NCI-H2196 treated with DMSO at 0.1 percent for 48 hours (cell line): ENCODE measurements around the gene CFTR.
A peak's percentile ranks its signal among the peaks of the same experiment; 100 is the strongest.

Experiments used
- DNase-seq: peaks from one replicate; lab custom pipeline; 2025; ENCODE audit not compliant: unreplicated experiment; lab: John Stamatoyannopoulos, UW

The CFTR gene

DNA sequence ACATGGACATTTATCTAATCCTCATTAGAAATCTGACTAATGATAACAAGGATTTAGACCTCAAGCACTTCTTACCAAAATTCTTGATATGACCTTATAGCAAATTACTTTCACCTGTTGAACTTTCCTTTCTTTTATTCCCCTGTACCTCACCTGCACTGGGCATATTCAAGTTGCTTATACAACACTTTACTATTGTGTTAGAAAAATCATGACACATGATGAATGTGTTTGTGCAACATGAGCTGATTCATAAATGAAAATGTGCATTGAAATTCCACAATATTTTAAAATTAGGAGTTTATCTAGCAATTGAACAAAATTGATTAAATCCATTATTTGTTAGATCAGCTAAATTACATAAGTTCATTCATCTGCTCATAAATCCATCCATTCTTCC, 160.6 kb downstream of the CFTR start:
- DNase-seq: no peak

DNA sequence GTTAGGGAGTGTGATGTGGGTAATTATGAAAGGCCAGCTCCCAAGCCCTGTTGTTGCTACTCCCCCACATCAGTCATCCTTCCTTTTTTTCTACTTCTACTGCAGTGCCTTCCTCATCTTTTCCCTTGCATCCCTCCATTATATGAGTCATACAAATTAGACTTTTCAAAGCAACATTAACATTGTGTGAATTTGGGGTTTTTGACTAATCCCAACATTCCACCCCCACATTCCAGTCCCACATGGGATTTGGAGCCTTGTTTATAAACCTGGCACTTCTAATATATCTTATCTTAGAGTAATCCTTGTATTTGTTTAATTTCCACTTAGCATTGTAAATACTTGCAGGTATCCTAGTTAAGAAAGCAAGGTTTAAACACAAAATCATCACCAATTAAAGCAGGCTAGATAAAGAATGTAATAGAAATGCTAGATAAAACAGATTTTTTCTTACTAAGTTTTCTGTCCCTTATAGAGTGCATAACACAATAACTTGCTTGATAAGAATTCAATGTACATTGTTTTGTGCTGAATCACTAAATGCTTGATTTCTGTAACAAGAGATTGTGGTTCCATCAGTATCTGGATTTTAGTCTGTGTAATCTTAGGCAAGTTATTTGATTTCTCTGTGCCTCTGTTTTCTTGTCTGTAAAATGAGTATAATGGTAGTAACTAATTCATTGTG, 165.8 kb downstream of the CFTR start:
- no peak for DNase-seq

DNA sequence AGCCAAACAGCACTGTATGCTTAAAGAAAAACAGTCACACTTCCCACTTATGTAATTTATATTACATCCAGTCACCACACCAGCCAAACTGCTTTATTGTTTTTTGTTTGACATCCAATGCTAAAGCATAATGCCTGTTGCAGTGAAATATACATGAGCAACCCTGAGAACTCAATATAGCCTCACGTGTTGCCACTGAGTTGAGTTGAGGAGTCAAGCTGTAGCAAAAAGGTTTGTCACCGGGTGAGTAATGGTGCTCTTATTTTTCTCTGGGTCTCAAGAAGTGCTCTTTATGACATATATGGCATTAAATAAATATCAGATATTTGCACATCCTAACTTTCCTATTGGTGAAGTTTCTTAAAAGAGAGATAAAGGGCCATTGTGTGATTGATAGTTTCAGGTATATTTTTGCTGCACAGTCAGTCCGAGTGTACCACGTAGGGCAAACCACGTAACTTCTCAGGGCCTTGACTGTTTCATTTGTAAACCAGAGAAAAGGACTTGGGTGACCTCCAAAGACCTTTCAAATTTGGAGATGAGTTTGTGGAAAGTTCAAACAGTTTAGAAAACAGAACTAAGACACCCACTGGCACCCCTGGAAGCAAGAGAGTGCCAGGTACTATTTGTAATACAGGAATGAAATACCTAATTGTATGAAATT, 168.5 kb downstream of the CFTR start:
- DNase-seq: no peak

DNA sequence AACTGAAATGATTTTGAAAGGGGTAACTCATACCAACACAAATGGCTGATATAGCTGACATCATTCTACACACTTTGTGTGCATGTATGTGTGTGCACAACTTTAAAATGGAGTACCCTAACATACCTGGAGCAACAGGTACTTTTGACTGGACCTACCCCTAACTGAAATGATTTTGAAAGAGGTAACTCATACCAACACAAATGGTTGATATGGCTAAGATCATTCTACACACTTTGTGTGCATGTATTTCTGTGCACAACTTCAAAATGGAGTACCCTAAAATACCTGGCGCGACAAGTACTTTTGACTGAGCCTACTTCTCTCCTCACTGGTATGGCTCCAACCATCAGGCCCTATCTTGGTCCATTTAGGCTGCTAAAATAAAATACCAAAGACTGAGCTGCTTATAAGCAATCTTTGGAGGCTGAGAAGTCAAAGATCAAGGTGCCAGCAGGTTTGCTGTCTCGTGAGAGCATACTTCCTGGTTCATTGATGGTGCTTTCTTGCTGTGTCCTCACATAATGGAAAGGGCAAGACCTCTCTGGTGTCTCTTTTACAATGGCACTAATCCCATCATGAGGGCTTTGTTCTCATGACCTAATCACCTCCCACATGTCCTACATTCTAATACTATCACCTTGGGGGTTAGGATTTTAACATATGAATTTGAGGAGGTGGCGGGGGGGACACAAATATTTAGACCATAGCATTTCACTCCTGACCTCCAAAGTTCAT, 173.3 kb downstream of the CFTR start:
- DNase-seq: no peak

DNA sequence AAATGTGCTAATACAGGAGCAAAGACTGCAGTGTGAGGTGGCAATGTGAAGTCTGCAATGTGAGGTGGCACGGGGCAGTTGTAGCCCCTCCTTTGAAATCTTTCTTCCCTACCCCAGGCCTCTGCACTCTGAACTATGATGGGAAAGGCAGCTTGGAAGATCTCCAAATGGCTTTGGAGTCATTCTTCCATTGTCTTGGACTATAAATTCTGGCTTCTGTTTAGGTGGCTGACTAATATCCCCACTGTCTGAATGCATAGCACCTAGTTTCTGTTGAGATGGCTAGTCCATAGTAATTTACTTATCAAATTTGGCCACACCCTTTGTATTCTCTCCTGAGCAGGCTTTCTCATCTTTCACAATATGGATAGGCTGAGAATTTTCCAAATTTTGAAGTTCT, 175.0 kb downstream of the CFTR start:
- no peak for DNase-seq

DNA sequence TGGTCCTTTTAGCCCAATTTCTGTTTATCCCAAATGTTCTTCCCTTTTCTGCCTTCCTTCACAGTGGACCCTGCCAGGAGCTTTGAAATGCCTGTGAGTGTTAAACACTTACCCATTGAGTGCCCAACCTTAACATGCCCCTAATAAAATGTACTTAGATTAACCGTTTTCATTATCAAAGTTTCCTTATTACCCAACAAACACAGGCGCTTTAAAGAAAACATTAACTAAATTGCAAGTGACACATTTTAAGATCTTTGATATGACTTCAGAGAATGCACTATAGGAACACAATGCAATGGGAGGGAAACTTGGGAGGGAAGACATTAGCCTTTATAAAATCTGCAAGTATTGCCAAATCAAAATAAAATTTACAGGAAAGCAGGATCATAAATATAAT, 177.0 kb downstream of the CFTR start:
- no peak for DNase-seq

DNA sequence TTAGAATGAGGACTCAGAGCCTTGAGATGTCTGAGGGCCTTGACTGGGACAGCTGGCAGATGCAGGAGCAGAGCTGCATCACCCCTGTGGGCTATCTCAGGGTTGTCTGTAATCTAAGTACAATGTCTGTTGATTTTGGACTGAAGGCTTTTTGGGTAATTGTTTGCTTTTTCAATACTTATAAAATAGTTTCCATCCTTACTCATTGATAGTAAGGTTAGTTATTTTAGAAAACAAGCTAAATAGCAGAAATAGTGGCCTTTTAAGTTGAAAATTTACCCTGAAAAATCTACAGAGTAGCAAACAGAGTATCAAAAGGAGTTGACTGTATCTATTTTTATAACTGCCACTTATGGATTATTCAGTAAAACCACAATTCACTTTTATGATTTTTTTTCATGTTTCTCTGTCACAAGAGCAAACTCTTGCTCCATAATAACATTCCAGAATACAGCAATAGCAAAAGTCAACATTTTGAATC, 179.7 kb downstream of the CFTR start:
- DNase-seq: no peak

DNA sequence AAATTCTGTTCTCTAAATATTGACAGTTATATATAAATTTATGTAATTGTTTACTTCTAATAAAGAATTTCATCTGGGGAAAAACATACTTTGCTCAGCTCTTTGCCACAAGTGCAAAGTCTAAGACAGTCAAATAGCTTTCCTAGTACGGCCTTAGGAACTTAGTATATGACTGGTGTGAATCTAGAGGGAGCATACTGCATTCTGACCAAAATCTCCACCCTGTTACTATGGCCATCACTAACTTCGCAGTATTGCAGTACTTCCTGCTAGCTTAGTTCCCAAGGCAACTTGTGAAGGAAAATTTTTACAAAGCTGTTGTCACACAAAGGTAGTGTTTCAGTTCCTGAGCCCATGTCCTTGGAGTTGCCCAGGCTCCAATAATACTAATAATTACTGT, 181.5 kb downstream of the CFTR start:
- no peak for DNase-seq

DNA sequence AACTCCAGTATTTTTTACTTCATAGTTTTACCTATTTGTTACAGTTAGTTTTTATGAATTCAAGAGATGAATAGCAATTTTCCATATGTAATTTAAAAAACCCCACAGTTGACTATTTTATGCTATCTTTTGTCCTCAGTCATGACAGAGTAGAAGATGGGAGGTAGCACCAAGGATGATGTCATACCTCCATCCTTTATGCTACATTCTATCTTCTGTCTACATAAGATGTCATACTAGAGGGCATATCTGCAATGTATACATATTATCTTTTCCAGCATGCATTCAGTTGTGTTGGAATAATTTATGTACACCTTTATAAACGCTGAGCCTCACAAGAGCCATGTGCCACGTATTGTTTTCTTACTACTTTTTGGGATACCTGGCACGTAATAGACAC, 184.2 kb downstream of the CFTR start:
- DNase-seq: no peak

DNA sequence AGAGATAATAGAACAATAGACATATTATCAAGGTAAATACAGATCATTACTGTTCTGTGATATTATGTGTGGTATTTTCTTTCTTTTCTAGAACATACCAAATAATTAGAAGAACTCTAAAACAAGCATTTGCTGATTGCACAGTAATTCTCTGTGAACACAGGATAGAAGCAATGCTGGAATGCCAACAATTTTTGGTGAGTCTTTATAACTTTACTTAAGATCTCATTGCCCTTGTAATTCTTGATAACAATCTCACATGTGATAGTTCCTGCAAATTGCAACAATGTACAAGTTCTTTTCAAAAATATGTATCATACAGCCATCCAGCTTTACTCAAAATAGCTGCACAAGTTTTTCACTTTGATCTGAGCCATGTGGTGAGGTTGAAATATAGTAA, 185.5 kb downstream of the CFTR start:
- no peak for DNase-seq

DNA sequence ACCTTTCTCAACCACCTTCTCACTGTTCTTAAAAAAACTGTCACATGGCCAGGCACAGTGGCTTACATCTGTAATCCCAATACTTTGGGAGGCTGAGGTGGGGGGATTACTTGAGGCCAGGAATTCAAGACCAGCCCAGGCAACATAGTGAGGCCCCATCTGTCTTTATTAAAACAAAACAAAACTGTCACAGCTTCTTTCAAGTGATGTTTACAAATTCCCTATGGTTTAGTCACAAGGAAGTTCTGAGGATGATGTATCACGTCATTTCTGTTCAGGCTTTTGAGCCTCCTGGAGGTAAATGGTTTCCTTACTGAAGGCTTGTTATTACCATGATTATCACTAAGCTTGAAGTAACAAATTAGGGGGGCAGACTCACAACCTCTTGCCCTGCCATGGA, 186.2 kb downstream of the CFTR start:
- DNase-seq: no peak

DNA sequence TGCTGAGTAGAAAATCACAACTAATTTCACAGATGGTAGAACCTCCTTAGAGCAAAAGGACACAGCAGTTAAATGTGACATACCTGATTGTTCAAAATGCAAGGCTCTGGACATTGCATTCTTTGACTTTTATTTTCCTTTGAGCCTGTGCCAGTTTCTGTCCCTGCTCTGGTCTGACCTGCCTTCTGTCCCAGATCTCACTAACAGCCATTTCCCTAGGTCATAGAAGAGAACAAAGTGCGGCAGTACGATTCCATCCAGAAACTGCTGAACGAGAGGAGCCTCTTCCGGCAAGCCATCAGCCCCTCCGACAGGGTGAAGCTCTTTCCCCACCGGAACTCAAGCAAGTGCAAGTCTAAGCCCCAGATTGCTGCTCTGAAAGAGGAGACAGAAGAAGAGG, 186.9 kb downstream of the CFTR start:
- no peak for DNase-seq

DNA sequence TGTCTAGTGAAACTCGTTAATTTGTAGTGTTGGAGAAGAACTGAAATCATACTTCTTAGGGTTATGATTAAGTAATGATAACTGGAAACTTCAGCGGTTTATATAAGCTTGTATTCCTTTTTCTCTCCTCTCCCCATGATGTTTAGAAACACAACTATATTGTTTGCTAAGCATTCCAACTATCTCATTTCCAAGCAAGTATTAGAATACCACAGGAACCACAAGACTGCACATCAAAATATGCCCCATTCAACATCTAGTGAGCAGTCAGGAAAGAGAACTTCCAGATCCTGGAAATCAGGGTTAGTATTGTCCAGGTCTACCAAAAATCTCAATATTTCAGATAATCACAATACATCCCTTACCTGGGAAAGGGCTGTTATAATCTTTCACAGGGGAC, 187.6 kb downstream of the CFTR start:
- DNase-seq: no peak

DNA sequence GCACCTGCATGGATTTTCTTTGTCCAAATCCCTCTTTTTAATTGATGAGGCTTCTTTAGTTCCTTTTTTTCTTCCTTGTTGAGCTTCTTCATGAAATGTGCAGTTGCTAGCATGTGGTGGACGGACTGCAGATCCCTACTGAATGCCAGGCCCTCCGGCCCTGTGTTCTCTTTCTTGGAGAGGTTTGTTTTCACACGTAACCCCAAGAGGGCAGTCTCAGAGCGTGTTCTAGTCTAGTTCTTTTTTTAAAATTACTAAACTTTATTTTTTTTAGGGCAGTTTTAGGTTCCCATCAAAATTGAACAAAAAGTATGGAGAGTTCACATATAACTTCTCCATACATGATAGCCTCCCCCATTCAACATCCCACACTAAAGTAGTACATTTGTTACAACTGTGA, 190.0 kb downstream of the CFTR start:
- DNase-seq: no peak

DNA sequence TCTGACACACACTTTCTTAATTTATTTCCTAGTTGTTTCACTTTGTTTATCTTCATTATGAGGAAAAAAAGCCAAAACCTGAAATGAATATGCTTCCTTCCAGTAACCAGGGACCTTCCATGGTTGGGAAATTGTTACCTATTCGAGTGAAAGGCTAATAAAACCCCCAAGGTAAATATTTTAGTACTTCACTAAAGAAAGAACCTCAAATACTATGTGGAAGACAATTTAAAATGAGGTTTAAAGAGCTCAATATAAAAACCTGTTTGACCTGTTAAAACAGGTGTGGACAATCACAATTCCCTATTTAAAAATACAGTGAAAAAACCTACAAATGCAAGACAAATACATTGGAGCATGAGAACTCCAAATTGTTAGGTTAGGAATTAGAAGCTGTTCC, 192.6 kb downstream of the CFTR start:
- DNase-seq: no peak

DNA sequence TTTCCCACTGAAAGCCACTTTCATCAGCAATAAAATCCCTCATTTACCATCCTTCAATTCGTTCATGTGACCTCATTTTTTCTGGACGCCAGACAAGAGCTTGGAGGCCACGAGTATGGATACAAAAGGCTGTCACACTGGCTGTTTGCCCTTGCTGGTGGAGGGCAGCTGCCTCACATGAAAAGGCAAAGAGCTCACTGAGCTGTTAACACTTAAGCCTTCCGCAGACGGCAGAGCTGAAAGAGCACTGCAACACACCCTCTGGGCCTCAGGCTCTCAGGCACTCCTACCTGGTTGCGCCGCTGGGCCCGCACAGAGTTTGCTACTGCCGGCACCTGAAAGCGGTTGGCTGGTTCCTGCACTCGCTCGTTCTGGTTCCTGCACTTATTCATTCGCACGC, 193.5 kb downstream of the CFTR start:
- DNase-seq: peak; percentile 68

DNA sequence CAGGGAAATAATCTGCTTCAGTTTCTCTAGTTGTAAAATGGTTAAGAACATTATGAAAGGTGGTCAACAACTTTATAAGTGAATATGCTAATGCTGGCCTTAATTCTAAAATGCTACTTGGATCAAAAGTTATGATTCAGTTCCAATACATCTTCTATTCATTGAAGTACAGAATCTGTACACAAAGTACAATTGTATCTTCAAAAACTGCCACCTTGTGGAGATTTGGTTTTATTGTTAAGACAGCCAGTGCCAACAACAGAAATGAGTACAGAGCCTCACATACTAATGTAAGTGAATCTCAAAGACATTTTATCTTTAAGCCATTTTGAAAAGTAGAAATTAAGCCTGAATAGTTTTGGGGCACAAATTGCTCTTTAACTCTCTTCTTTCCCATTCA, 194.0 kb downstream of the CFTR start:
- DNase-seq: peak; percentile 46

DNA sequence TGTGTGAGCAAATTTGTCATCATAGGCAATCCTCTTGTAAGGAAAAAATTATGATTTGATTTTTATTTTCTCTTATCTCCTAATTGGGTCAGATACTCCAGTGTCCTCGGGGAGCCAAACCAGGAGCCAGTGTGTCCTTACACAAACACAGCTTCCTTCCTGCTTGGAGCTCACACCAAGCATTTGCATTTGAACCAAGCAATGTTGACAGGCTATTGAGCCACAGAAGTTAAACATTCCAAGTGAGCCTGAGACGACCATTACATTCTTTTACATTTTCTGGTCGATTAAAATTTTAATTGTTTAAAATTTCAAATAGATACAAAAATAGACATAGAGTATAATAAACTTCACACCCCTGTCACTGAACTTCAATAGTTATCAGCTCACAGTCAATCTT, 194.8 kb downstream of the CFTR start:
- no peak for DNase-seq

DNA sequence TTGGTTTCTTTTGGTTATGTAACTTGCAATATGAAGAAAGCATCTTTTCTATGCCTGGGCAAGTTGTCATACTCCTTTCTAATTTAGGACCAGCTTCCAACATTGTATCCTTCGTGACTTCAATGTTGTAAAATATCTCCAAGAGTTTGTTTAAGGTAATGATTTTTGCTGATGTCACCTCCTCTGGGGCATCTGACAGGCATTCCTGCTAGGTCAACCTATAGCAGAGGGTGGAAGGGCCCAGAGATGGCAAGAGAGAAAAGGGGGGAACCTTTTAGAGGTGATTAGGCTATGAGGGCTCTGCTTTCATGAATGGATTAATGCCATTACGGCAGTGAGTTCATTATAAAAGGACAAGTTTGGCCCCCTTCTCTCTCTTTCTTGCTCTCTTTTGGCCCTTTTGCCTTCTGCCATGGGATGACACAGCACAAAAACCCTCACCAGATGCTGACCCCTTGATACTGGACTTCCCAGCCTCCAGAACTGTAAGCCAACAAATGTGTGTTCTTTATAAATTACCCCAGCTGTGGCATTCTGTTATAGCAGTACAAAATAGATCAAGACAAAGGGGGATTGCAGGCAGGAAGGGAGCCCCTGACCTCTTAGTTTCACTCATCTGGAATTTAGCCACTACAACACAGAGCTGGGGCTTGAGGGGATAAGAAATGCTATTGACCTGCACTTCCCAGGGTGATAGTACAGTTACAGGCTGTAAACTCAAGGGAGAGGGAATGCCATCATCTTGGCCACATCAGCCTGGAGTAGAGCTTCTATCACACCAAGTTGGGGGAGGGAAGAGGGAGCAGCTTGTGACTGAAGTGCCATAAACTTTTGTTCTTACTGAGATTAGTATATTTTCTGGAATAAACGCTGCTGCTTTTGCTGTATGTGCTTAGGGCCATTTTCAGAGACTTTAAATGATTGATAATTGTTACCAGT, 195.9 kb downstream of the CFTR start:
- no peak for DNase-seq

DNA sequence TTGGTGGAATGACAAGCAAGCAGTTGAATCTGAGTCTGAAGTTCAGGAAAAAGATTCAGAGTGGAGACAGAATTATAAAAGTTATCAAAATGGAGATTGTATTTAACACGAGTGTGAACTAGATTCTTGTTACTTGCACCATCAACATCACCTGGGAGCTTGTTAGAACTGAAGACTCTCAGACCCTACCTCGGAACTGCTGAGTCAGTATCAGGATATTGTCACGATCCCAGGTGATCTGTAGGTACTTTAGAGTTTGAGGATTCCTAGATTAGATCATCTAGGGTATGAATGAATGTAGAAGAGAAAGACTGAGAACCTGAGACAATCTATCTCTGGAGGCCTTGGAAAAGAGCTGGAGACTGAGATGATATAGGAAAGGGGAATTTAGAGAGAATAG, 199.3 kb downstream of the CFTR start:
- DNase-seq: no peak

DNA sequence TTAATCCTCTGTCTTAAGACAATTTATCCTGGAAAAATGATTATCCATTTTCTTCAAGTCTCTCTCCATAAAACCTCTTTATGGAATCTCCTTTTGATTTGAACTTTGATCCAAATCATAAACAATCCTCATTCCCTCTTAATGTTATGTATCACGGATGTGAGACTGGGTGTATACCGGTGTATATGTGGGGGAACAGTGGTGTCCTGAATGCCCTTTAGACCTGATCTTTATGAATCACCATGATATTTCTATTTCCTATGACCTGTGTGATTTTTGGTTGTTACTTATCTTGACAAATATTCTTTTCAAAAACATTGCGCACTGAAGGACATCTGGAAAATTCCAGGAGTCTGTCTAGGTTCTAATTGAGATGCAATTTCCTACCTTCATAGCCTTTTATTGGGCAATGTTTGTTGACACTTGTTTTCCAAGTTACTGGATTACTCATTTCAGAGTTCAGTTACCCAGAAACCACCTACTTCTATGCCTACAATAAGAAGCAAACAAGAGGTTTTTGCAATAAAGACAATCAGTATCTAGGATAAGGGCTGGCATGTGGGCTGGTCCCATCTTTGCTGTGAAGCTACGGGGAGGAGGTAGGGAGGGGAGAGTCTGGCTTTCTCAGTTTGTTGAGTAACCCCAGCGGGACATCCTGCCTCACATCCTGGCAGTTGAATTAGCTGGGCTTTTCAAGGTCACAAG, 203.0 kb downstream of the CFTR start:
- no peak for DNase-seq
